Thoracic aorta (tissue), 2 donors: ENCODE measurements around the gene PLCB3. TPM values are rescaled to one million over a fixed set of nuclear protein-coding genes. Genes with fewer than 3 reads are reported as not detected.
"Not testable (repeated sequence)": the region's sequence is repeated elsewhere in the genome, so short reads cannot be mapped to it uniquely, and the experiment has no call there.

Experiments
- ATAC-seq: fragments of 150-250 bp; one replicate; pipeline ENCODE4 v1.8.0; 2017; ENCODE audit warnings: low read depth; ENCODE audit not compliant: insufficient number of reproducible peaks, low FRiP score
- DNase-seq: peaks from one replicate; pipeline ENCODE4 v3.0.0-alpha.2; 2020; ENCODE audit warnings: low spot score
- H3K27ac ChIP-seq, 2 donors: fragments of 200-600 bp; sonication (generic); 1 replicate in 1 of 2; 2 replicates in 1 of 2; pipeline ENCODE4 v1.5.1; 2016; ENCODE audit warnings: mild to moderate bottlenecking in 2 of 2, moderate library complexity in 2 of 2
- H3K27me3 ChIP-seq: fragments of 200-600 bp; sonication (generic); replicated peaks from 2 replicates; pipeline ENCODE4 v1.6.0; 2016; ENCODE audit warnings: mild to moderate bottlenecking; ENCODE audit not compliant: insufficient read depth
- H3K36me3 ChIP-seq: fragments of 200-600 bp; sonication (generic); one replicate; pipeline ENCODE4 v1.5.1; 2016
- H3K4me1 ChIP-seq, 2 donors: fragments of 200-600 bp; sonication (generic); 1 replicate in 1 of 2; 2 replicates in 1 of 2; pipeline versions ENCODE4 v1.5.1 to v1.6.0; 2016; ENCODE audit warnings: low read depth in 2 of 2, mild to moderate bottlenecking in 1 of 2; ENCODE audit not compliant: control insufficient read depth in 1 of 2
- H3K4me3 ChIP-seq: fragments of 200-600 bp; sonication (generic); 2 replicates; pipeline ENCODE4 v1.5.1; 2016; ENCODE audit warnings: mild to moderate bottlenecking
- H3K9me3 ChIP-seq: fragments of 200-600 bp; sonication (generic); 2 replicates; pipeline ENCODE4 v1.5.1; 2016
- CTCF ChIP-seq: fragments of 200-600 bp; sonication (generic); IDR thresholded peaks from one replicate; pipeline ENCODE4 v1.5.1; 2019; ENCODE audit warnings: antibody characterized with exemption
- total RNA-seq, 2 donors: library from RNA; depleted of rRNA; stranded (reverse); fragments of >200 nt; gene quantifications; one replicate each; pipeline versions ENCODE4 v1.1.0 to v1.2.3, GENCODE V29; 2016

The PLCB3 gene
- total RNA-seq, 2 donors from 2014 or later: 31.5 to 39.7 TPM

DNA sequence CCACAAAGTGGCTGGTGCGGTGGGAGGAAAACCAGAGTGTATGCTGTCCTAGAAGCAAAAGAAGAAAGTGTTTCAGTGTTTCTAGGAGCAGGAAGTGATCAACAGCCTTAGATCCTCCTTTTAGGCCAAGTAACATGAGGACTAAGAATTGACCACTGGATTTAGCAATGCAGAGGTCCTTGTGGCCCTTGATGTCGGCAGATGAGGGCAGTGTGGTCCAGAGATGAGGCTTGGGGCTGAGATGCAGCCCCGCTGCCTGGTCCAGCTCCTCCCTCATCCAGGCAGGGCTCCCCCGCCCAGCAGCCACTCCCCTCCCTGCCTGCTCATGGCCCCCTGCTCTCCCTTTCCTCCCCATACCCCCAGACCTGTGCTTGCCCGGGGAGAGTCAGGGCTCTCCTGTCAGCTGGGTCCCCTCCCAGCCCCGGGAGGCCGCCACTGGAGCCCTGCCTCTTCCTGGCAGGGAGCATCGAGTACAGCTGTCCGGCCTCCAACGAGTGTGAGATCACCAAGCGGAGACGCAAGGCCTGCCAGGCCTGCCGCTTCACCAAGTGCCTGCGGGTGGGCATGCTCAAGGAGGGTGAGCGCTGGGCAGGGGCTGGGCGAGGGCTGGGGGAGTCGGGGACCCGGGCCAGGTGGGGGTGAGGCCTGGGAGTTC lies 62.3 kb downstream of the PLCB3 start:
- Histone ChIP-seq H3K4me1 (peaks cover 4 to 11% of the 10 kb centered on the region in 2 donors), H3K4me3 (no peak overlapping the region), H3K27me3 (no peaks in the 10 kb centered on the region), H3K36me3 (peaks cover 3% of the 10 kb centered on the region), H3K27ac (peak overlapping the region in 1 of 2 donors; percentile 24), H3K9me3 (no peaks in the 10 kb centered on the region)
- no peak for DNase-seq
- no peak for ATAC-seq
- TF ChIP-seq CTCF: no peak

GRCh38 chr11:64314146-64314804 lies 62.9 kb downstream of the PLCB3 start:
- no peaks in the 10 kb centered on the region for H3K9me3 ChIP-seq
- H3K4me3 ChIP-seq: no peak overlapping the region
- no peak for TF ChIP-seq CTCF
- H3K4me1 ChIP-seq: peaks cover 8 to 16% of the 10 kb centered on the region in 2 donors
- H3K27me3 ChIP-seq: no peaks in the 10 kb centered on the region
- ATAC-seq (no peak), DNase-seq (no peak)
- peaks cover 3% of the 10 kb centered on the region for H3K36me3 ChIP-seq
- peak overlapping the region in 1 of 2 donors; percentile 24 for H3K27ac ChIP-seq

DNA sequence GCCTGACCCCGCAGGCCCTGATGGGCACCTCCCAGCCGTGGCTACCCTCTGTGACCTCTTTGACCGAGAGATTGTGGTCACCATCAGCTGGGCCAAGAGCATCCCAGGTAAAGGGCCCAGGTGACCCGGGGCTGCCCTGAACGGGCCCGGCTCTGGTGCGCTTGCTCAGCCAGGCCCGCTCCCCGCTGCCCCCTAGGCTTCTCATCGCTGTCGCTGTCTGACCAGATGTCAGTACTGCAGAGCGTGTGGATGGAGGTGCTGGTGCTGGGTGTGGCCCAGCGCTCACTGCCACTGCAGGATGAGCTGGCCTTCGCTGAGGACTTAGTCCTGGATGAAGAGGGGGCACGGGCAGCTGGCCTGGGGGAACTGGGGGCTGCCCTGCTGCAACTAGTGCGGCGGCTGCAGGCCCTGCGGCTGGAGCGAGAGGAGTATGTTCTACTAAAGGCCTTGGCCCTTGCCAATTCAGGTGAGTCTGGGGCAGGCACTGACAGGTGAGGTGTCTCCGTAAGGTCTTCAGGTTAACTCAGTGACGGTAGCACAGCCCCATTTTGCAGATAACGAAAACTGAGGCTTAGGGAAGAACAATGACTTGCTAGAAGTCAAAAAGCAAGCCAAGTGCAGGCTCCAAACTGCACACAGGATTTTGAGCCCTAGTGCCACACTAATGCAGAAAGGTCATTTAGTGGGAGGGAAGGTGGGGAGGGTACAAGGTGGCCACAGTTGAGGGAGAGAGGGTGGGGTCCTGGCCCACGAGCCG lies 63.7 kb downstream of the PLCB3 start:
- H3K4me3 ChIP-seq: no peak overlapping the region
- peaks cover 3% of the 10 kb centered on the region for H3K36me3 ChIP-seq
- peaks cover 8 to 19% of the 10 kb centered on the region in 2 donors for H3K4me1 ChIP-seq
- H3K9me3 ChIP-seq: no peaks in the 10 kb centered on the region
- no peak for DNase-seq
- no peak for ATAC-seq
- H3K27ac ChIP-seq: no peak overlapping the region
- TF ChIP-seq CTCF: no peak
- no peaks in the 10 kb centered on the region for H3K27me3 ChIP-seq

DNA sequence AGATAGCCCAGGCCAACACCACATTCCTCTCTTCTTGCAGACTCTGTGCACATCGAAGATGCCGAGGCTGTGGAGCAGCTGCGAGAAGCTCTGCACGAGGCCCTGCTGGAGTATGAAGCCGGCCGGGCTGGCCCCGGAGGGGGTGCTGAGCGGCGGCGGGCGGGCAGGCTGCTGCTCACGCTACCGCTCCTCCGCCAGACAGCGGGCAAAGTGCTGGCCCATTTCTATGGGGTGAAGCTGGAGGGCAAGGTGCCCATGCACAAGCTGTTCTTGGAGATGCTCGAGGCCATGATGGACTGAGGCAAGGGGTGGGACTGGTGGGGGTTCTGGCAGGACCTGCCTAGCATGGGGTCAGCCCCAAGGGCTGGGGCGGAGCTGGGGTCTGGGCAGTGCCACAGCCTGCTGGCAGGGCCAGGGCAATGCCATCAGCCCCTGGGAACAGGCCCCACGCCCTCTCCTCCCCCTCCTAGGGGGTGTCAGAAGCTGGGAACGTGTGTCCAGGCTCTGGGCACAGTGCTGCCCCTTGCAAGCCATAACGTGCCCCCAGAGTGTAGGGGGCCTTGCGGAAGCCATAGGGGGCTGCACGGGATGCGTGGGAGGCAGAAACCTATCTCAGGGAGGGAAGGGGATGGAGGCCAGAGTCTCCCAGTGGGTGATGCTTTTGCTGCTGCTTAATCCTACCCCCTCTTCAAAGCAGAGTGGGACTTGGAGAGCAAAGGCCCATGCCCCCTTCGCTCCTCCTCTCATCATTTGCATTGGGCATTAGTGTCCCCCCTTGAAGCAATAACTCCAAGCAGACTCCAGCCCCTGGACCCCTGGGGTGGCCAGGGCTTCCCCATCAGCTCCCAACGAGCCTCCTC lies 64.6 kb downstream of the PLCB3 start:
- peak overlapping the region; percentile 97 to 100 for H3K27ac ChIP-seq

GRCh38 chr11:64316672-64317324 lies 65.5 kb downstream of the PLCB3 start:
- Histone ChIP-seq H3K9me3 (no peaks in the 10 kb centered on the region), H3K36me3 (peaks cover 10% of the 10 kb centered on the region), H3K27me3 (no peaks in the 10 kb centered on the region), H3K4me3 (peak overlapping the region; percentile 79), H3K4me1 (peaks cover 8 to 19% of the 10 kb centered on the region in 2 donors), H3K27ac (peak overlapping the region; percentile 97 to 100)
- no peak for TF ChIP-seq CTCF
- ATAC-seq (no peak), DNase-seq (no peak)

More for the DNA sequence above, 64.6 kb downstream of the PLCB3 start:
- H3K4me3 ChIP-seq, H3K27me3 ChIP-seq, DNase-seq, H3K9me3 ChIP-seq, ATAC-seq, H3K36me3 ChIP-seq: not testable (repeated sequence)
- peaks cover 8 to 19% of the 10 kb centered on the region in 2 donors for H3K4me1 ChIP-seq
